GM23338 (cell line): Measurements from ENCODE around the gene ALKBH1. TPM values are rescaled to one million over a fixed set of nuclear protein-coding genes. Genes with fewer than 3 reads are reported as not detected.

Experiments
- ATAC-seq: fragments of 200-7000 bp; cut with Tn5 transposase; 3 replicates; pipeline ENCODE4 v1.9.1; 2020
- DNase-seq: peaks from one replicate; pipeline ENCODE4 v3.0.0-alpha.2; 2015; ENCODE audit warnings: low spot score
- H2AFZ ChIP-seq: fragments of 200-600 bp; sonication (generic); 2 replicates; pipeline ENCODE4 v1.8.0; 2016; ENCODE audit warnings: antibody characterized with exemption, mild to moderate bottlenecking, moderate library complexity
- H3F3A ChIP-seq: fragments of 200-600 bp; sonication (generic); replicated peaks from 2 replicates; pipeline ENCODE4 v1.8.0; 2017; ENCODE audit warnings: antibody characterized with exemption, mixed run types, low read depth
- H3K27ac ChIP-seq: fragments of 200-600 bp; sonication (generic); 2 replicates; pipeline ENCODE4 v1.6.1; 2016; ENCODE audit warnings: low read depth
- H3K27me3 ChIP-seq: fragments of 200-600 bp; sonication (generic); 2 replicates; pipeline ENCODE4 v1.8.0; 2016; ENCODE audit warnings: mild to moderate bottlenecking, mixed run types, moderate library complexity; ENCODE audit not compliant: insufficient read depth
- H3K36me3 ChIP-seq: fragments of 200-600 bp; sonication (generic); 2 replicates; pipeline ENCODE4 v1.8.0; 2016; ENCODE audit warnings: mild to moderate bottlenecking; ENCODE audit not compliant: insufficient read depth
- H3K4me1 ChIP-seq: fragments of 200-600 bp; sonication (generic); 2 replicates; pipeline ENCODE4 v1.8.0; 2016; ENCODE audit warnings: mild to moderate bottlenecking, moderate library complexity; ENCODE audit not compliant: insufficient read depth
- H3K4me2 ChIP-seq: fragments of 200-600 bp; sonication (generic); 2 replicates; pipeline ENCODE4 v1.7.1; 2017; ENCODE audit warnings: mixed run types
- H3K4me3 ChIP-seq: fragments of 200-600 bp; sonication (generic); 2 replicates; pipeline ENCODE4 v1.6.1; 2016; ENCODE audit warnings: mixed run types
- H3K79me2 ChIP-seq: fragments of 200-600 bp; sonication (generic); replicated peaks from 2 replicates; pipeline ENCODE4 v1.8.0; 2017; ENCODE audit warnings: mild to moderate bottlenecking; ENCODE audit not compliant: insufficient read depth
- H3K9me2 ChIP-seq: fragments of 200-600 bp; sonication (generic); 2 replicates; pipeline ENCODE4 v1.8.0; 2017; ENCODE audit not compliant: insufficient read depth
- H4K20me1 ChIP-seq: fragments of 200-600 bp; sonication (generic); replicated peaks from 2 replicates; pipeline ENCODE4 v1.8.0; 2017; ENCODE audit warnings: mild to moderate bottlenecking; ENCODE audit not compliant: insufficient read depth
- H3K27ac Mint-ChIP-seq: 2 replicates; pipeline ENCODE4 v1.8.0; 2020; ENCODE audit warnings: inconsistent platforms, mild to moderate bottlenecking, moderate library complexity, mixed read lengths
- H3K27me3 Mint-ChIP-seq: 3 replicates; pipeline ENCODE4 v1.8.0; 2022; ENCODE audit warnings: low read depth, mild to moderate bottlenecking, moderate library complexity, mixed read lengths, inconsistent platforms; ENCODE audit not compliant: insufficient read depth, poor library complexity
- H3K36me3 Mint-ChIP-seq: 3 replicates; pipeline ENCODE4 v1.8.0; 2021; ENCODE audit warnings: low read depth, mild to moderate bottlenecking, inconsistent platforms, moderate library complexity, mixed read lengths
- H3K4me1 Mint-ChIP-seq: 3 replicates; pipeline ENCODE4 v1.8.0; 2020; ENCODE audit warnings: mild to moderate bottlenecking, inconsistent platforms, mixed read lengths
- H3K4me3 Mint-ChIP-seq: 3 replicates; pipeline ENCODE4 v1.8.0; 2021; ENCODE audit warnings: moderate library complexity, mild to moderate bottlenecking, inconsistent platforms, mixed read lengths
- H3K9me3 Mint-ChIP-seq: 3 replicates; pipeline ENCODE4 v1.8.0; 2020; ENCODE audit warnings: moderate library complexity, mild to moderate bottlenecking, inconsistent platforms, mixed read lengths
- ETS1 ChIP-seq: IDR thresholded peaks from 2 replicates; pipeline ENCODE4 v1.6.1; 2016; ENCODE audit warnings: antibody characterized with exemption
- EZH2 ChIP-seq: fragments of 200-600 bp; sonication (generic); IDR thresholded peaks from one replicate; pipeline ENCODE4 v1.8.0; 2017; ENCODE audit warnings: antibody characterized with exemption, mild to moderate bottlenecking, low read depth; ENCODE audit not compliant: unreplicated experiment
- JUNB ChIP-seq: IDR thresholded peaks from one replicate; pipeline ENCODE4 v1.6.1; 2016; ENCODE audit warnings: antibody characterized with exemption; ENCODE audit not compliant: unreplicated experiment
- REST ChIP-seq: IDR thresholded peaks from one replicate; pipeline ENCODE4 v1.6.1; 2018; ENCODE audit warnings: antibody characterized with exemption; ENCODE audit not compliant: unreplicated experiment
- ZNF114 ChIP-seq: fragments of 250-450 bp; sonication (Bioruptor Pico); IDR thresholded peaks from 2 replicates; pipeline ENCODE4 v1.5.0; 2020; ENCODE audit warnings: mild to moderate bottlenecking, moderate library complexity
- ZNF331 ChIP-seq: fragments of 250-450 bp; sonication (Bioruptor Pico); IDR thresholded peaks from 2 replicates; pipeline ENCODE4 v1.5.0; 2020; ENCODE audit warnings: low read depth, mild to moderate bottlenecking, moderate library complexity
- ZNF462 ChIP-seq: fragments of 250-450 bp; sonication (Bioruptor Pico); IDR thresholded peaks from 2 replicates; pipeline ENCODE4 v1.5.0; 2020; ENCODE audit warnings: mild to moderate bottlenecking, moderate library complexity
- polyA plus RNA-seq: library from polyadenylated mRNA; unstranded; fragments of >200 nt; fragmentation: Nextera tagmentation; extraction: Ambion mirVana; gene quantifications from 2 replicates; pipeline ENCODE4 v1.2.1, GENCODE V29; 2016
- total RNA-seq: library from RNA; depleted of rRNA; stranded (reverse); fragments of >200 nt; shearing (Covaris generic); gene quantifications from 2 replicates; pipeline ENCODE4 v1.2.3, GENCODE V29; 2014

ALKBH1 gene
- total and polyA plus RNA-seq, 2 experiments from 2014 or later, result 13.0 to 22.2 TPM

- TF ChIP-seq ZNF462 (CRISPR knock-in tag), result no peak
- TF ChIP-seq JUNB, result no peak
Observed at GRCh38 chr14:77682158-77682553, 25.7 kb downstream of the ALKBH1 start (continued).

- Histone ChIP-seq H3K79me2 (no peaks in the 10 kb centered on the region), H3K36me3 (peaks cover 3% of the 10 kb centered on the region), H3F3A (no peaks in the 10 kb centered on the region; the same call in 1 of the 2 replicates), H4K20me1 (peaks cover 14% of the 10 kb centered on the region; the same call in 1 of the 2 replicates), H3K4me3 (no peak overlapping the region), H3K4me2 (no peak overlapping the region), H2AFZ (no peak overlapping the region), H3K9me2 (no peaks in the 10 kb centered on the region), H3K27me3 (no peaks in the 10 kb centered on the region), H3K4me1 (no peaks in the 10 kb centered on the region), H3K27ac (no peak overlapping the region)
- ATAC-seq (no peak), DNase-seq (no peak)
- no peak overlapping the region for H3K4me3 Mint-ChIP-seq
- no peak overlapping the region for H3K27ac Mint-ChIP-seq
- no peak for TF ChIP-seq EZH2
- TF ChIP-seq ZNF114 (CRISPR knock-in tag), result no peak
- no peak for TF ChIP-seq ETS1
- TF ChIP-seq REST, result no peak
- no peak for TF ChIP-seq JUNB
- TF ChIP-seq ZNF331 (CRISPR knock-in tag), result no peak
- H3K27me3 Mint-ChIP-seq, result peaks cover 5% of the 10 kb centered on the region
- H3K9me3 Mint-ChIP-seq, result no peaks in the 10 kb centered on the region
- H3K36me3 Mint-ChIP-seq, result peaks cover 7% of the 10 kb centered on the region; the same call in 2 of the 3 replicates
- no peaks in the 10 kb centered on the region for H3K4me1 Mint-ChIP-seq
Observed at GRCh38 chr14:77681196-77682157, 26.3 kb downstream of the ALKBH1 start.
